Stimulated activated CD4-positive, alpha-beta T cell treated with anti-CD3 and anti-CD28 coated beads, TNF-alpha, amount 100 ng/mL, for 4 hours (primary cell): Measurements from ENCODE around the gene CHD2.
"Not testable (repeated sequence)": the region's sequence is repeated elsewhere in the genome, so short reads cannot be mapped to it uniquely, and the experiment has no call there.

ENCODE experiments used
- DNase-seq, 3 experiments: peaks; one replicate each; pipeline ENCODE4 v3.0.0-alpha.2; 2020; ENCODE audit warnings: low read depth in 3 of 3

Gene CHD2

DNA sequence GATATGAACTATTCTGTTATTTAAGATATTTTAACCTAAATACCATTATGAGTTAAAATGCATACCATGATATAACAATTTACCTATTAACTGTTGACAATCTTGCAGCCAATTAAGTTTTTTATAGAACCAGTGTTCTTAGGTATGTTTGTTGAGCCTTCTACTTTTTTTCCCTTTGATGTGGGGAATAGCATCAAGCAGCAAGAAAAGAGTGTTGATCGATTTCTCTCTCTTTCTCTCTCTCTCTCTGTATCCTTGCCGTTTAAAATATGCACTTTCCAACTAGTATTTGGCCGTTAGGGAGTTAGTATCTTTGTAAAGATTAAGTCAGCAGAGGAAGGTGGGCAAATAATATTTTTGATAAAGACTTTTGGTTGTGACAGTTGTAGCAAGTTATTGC lies 5.9 kb downstream of the CHD2 start:
- no peak for DNase-seq

DNA sequence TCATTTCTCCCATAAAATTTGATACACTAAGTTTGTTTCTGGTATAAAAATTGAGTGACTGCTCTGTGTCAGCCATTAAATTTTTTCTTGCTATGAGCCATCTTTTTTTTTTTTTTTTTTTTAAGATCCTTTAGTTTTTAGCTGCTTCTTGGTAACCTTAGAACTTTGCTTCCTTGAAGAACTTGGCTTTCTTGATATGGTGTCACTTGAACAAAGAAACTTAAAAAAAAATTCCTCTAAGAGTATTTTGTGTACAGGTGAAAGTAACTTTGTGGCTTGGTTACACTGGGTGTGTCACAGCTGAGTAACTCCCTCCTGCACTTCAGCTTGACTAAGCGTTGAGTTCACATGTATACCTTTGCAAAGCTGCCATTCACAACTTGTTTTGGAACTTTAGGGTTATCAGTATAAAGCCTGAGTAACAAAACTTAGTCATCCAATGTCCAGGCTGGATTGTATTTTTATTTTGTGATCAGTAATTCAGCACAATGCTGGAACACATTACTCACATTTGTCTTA lies 6.5 kb downstream of the CHD2 start:
- DNase-seq: peak in 1 of 3 experiments; percentile 22

- no peak for DNase-seq
Measured at GRCh38 chr15:92907229-92907628, 7.1 kb downstream of the CHD2 start.

GRCh38 chr15:92907896-92908712 lies 8.0 kb downstream of the CHD2 start:
- DNase-seq: no peak

GRCh38 chr15:92908713-92909057 lies 8.6 kb downstream of the CHD2 start:
- no peak for DNase-seq

- DNase-seq: no peak
Measured at GRCh38 chr15:92909136-92909781, 9.1 kb downstream of the CHD2 start.

DNA sequence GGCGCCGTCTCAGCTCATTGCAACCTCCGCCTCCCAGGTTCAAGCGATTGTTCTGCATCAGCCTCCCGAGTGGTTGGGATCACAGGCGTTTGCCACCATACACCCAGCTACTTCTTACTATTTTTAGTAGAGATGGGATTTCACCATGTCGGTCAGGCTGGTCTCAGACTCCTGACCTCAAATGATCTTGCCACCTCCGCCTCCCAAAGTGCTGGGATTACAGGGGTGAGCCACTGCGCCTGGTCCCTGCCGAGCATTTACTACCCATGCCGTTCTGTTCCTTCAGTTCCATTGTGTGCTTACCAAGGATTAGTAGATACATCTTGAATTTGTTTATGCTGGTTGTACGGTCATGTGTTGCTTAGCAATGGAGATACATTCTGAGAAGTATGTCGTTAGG lies 10.3 kb downstream of the CHD2 start:
- no peak for DNase-seq

DNA sequence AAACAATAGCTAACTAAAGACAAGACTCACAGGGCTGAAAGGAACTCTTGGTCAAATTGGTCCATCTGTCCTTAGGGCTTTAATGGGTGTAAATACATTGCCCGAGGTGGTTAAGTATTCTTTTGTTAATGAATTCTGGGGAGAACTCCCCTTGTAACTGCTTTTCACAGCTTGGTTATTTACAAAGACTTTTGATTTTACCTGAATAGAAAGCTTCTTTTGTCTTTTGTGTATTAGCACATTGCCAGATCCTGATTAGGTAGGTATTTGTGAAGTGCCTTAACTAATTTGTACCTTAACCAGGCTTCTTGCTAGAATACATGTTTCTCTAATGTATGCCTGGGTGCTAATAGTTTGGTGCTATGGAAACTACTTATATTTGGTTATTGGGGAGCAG lies 14.0 kb downstream of the CHD2 start:
- DNase-seq: no peak

GRCh38 chr15:92914768-92915221 lies 14.7 kb downstream of the CHD2 start:
- no peak for DNase-seq

DNA sequence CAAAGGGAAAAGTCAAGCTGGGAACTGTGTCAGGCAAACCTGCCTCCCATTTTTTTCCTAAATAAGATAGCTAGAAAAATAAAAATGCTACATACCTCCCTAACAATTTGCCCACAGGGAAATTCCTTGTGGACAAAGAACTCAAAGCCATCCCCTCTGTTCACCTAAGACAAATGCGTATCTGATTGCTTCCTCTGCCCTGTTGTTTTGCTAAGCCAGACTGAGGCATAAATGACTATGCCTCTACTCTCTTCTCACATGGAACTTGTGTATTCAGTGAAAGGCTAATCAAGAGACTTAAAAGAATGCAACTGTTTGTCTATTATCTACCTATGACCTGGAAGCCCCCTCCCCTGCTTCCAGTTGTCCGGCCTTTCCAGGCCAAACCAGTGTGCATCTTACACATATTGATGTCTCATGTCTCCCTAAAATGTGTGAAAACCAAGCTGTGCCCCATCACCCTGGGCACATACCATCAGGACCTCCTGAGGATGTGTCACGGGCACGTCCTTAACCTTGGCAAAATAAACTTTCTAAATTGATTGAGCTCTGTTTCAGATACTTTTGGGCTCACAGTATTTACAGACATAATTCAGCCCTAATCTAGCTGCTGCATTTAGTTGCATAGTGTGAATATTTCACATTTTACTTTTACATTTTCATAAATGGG lies 15.8 kb downstream of the CHD2 start:
- no peak for DNase-seq

- peak; percentile 71 to 90 (median 84) for DNase-seq
Measured at GRCh38 chr15:92917598-92918407, 17.7 kb downstream of the CHD2 start.

- DNase-seq: not testable (repeated sequence)
Measured at GRCh38 chr15:92918881-92919280, 18.8 kb downstream of the CHD2 start.

GRCh38 chr15:92920595-92921161 lies 20.6 kb downstream of the CHD2 start:
- DNase-seq: no peak

- DNase-seq: no peak
Measured at GRCh38 chr15:92921215-92922131, 21.3 kb downstream of the CHD2 start.

- no peak for DNase-seq
Measured at GRCh38 chr15:92922418-92923002, 22.4 kb downstream of the CHD2 start.

DNA sequence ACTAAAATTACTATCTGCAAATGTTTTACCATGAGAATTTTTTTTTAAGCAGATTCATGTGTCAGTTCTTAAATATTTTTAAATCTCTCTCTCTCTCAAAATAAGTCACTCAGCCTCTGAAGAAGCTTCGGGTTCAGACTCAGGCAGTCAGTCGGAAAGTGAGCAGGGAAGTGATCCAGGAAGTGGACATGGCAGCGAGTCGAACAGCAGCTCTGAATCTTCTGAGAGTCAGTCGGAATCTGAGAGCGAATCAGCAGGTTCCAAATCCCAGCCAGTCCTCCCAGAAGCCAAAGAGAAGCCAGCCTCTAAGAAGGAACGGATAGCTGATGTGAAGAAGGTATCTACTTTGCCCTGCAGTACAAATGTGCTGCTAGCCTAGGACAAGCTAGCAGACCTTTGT lies 24.1 kb downstream of the CHD2 start:
- no peak for DNase-seq

DNA sequence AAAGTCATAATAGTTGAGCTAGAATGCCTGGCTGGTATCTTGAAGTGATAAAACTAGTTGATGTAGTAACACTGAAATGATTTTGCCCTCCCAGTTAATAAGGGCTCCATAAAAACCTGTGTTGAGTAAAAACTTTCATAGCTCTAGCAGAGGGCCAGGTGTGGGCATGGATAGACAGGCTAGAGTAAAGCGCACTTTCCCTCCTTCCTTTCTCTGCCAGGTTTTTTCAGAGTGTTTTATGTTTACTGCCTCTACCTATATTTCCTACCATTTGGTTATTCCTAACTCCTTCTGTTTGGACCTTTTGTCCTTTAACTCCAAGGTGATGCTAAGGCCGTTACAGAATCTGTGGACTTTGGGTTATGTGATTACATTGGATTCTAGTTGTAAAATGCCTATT lies 25.3 kb downstream of the CHD2 start:
- no peak for DNase-seq

- DNase-seq: no peak
Measured at GRCh38 chr15:92928225-92928750, 28.2 kb downstream of the CHD2 start.

- DNase-seq: no peak
Measured at GRCh38 chr15:92929002-92929401, 28.9 kb downstream of the CHD2 start.
